B cell (primary cell): ENCODE measurements around the gene DIS3L2.

Experiments used
- CTCF ChIP-seq: fragments of 200-600 bp; IDR thresholded peaks from one replicate; pipeline ENCODE4 v1.8.0; 2022; ENCODE audit warnings: antibody characterized with exemption, mild to moderate bottlenecking
- EZH2 ChIP-seq: IDR thresholded peaks from 2 replicates; pipeline ENCODE4 v1.6.1; 2012; ENCODE audit warnings: borderline replicate concordance, low read depth, mild to moderate bottlenecking, moderate library complexity, low read length; ENCODE audit not compliant: insufficient read depth, poor library complexity, severe bottlenecking

- TF ChIP-seq CTCF (no peak), EZH2 (no peak)
Observed at GRCh38 chr2:231988179-231988866, 26.8 kb downstream of the DIS3L2 start.
